ENCODE data around the gene CNBP.
"Not testable (repeated sequence)": the region's sequence is repeated elsewhere in the genome, so short reads cannot be mapped to it uniquely, and the experiment has no call there.

- TF ChIP-seq CTCF (optimal IDR thresholded peaks at IDR 0.05 in 1 of 3, IDR thresholded peaks at IDR 0.05 in 1 of 3, conservative IDR thresholded peaks at IDR 0.05 in 1 of 3; ENCODE audit: extremely low read depth in 1 of 3, insufficient read depth in 2 of 3, low read length in 3 of 3); EZH2 (IDR thresholded peaks at IDR 0.05; ENCODE audit: low read length): not testable (repeated sequence)
These were observed 42.7 kb downstream of the CNBP start for GRCh38 chr3:129141011-129141410.

All from keratinocyte (primary cell).